COLO668 (cell line): ENCODE results near the gene SERPINA3.

ENCODE experiments used
- DNase-seq: peaks from one replicate; lab custom pipeline; 2025; ENCODE audit not compliant: unreplicated experiment; lab: John Stamatoyannopoulos, UW

Gene SERPINA3

GRCh38 chr14:94612580-94613554, 676 bp downstream of the SERPINA3 start:
- DNase-seq, result no peak

- DNase-seq, result no peak
Observed at GRCh38 chr14:94613720-94614644, 1.8 kb downstream of the SERPINA3 start.

- DNase-seq, result no peak
Observed at GRCh38 chr14:94614802-94615201, 2.6 kb downstream of the SERPINA3 start.

- DNase-seq, result no peak
Observed at GRCh38 chr14:94615254-94615653, 3.1 kb downstream of the SERPINA3 start.

GRCh38 chr14:94615823-94616570, 3.8 kb downstream of the SERPINA3 start:
- no peak for DNase-seq

GRCh38 chr14:94617366-94617941, 5.3 kb downstream of the SERPINA3 start:
- no peak for DNase-seq

GRCh38 chr14:94617988-94618822, 6.0 kb downstream of the SERPINA3 start:
- DNase-seq, result no peak

- DNase-seq, result no peak
Observed at GRCh38 chr14:94619297-94619696, 7.1 kb downstream of the SERPINA3 start.

- DNase-seq, result no peak
Observed at GRCh38 chr14:94620597-94620996, 8.4 kb downstream of the SERPINA3 start.

- no peak for DNase-seq
Observed at GRCh38 chr14:94621358-94622134, 9.4 kb downstream of the SERPINA3 start.

GRCh38 chr14:94622653-94623421, 10.6 kb downstream of the SERPINA3 start:
- DNase-seq, result no peak

GRCh38 chr14:94623422-94623809, 11.2 kb downstream of the SERPINA3 start:
- DNase-seq, result no peak

GRCh38 chr14:94623856-94624499, 11.8 kb downstream of the SERPINA3 start:
- no peak for DNase-seq

GRCh38 chr14:94624537-94625352, 12.6 kb downstream of the SERPINA3 start:
- no peak for DNase-seq

GRCh38 chr14:94625353-94625635, 13.1 kb downstream of the SERPINA3 start:
- DNase-seq, result no peak

- no peak for DNase-seq
Observed at GRCh38 chr14:94628578-94628977, 16.4 kb downstream of the SERPINA3 start.

GRCh38 chr14:94630396-94630795, 18.2 kb downstream of the SERPINA3 start:
- DNase-seq, result no peak
